Omental fat pad (tissue), 4 donors: ENCODE measurements around the gene OSR1. TPM values are rescaled to one million over a fixed set of nuclear protein-coding genes. Genes with fewer than 3 reads are reported as not detected.

Experiments
- ATAC-seq: fragments of 150-250 bp; one replicate; pipeline ENCODE4 v1.9.1; 2016; ENCODE audit warnings: mild to moderate bottlenecking, moderate library complexity; ENCODE audit not compliant: low FRiP score
- DNase-seq: peaks from one replicate; pipeline ENCODE4 v3.0.0-alpha.2; 2019; ENCODE audit warnings: low spot score
- CTCF ChIP-seq, 3 donors: fragments of 450-650 bp; IDR thresholded peaks; one replicate each; pipeline ENCODE4 v1.5.1; 2016 to 2017; ENCODE audit warnings: antibody characterized with exemption in 3 of 3, mild to moderate bottlenecking in 3 of 3, moderate library complexity in 2 of 3
- small RNA-seq: library from RNA; depleted of rRNA; stranded (forward); fragments of <200 nt; gene quantifications from one replicate; pipeline ENCODE3, GENCODE V24; 2016
- total RNA-seq, 4 donors: library from RNA; depleted of rRNA; stranded (reverse); fragments of >200 nt; gene quantifications; one replicate each; pipeline ENCODE4 v1.1.0, GENCODE V29; 2016

OSR1 gene
- total RNA-seq, 4 donors from 2014 or later = 33.7 to 148 (median 81.9) TPM

- DNase-seq = no peak
- no peak for ATAC-seq
- no peak for TF ChIP-seq CTCF (IDR thresholded peaks at IDR 0.05)
These were observed 56.7 kb downstream of the OSR1 start for GRCh38 chr2:19301706-19302105.

Small RNAs within 50 kb of the gene (small RNA-seq; reads per million reads assigned to genes)
- gene MIR4757 = not detected
